SK-N-DZ (cell line): ENCODE measurements around the gene FBN2.
"Not testable (repeated sequence)": the region's sequence is repeated elsewhere in the genome, so short reads cannot be mapped to it uniquely, and the experiment has no call there.

ENCODE experiments used
- DNase-seq: peaks from one replicate; pipeline ENCODE4 v3.0.0-alpha.2; 2015; ENCODE audit warnings: low spot score

The FBN2 gene

GRCh38 chr5:128426090-128426534 lies 111.9 kb downstream of the FBN2 start:
- no peak for DNase-seq

GRCh38 chr5:128424646-128425045 lies 113.4 kb downstream of the FBN2 start:
- no peak for DNase-seq

- no peak for DNase-seq
Observed at GRCh38 chr5:128422612-128423011, 115.4 kb downstream of the FBN2 start.

GRCh38 chr5:128414469-128414868 lies 123.6 kb downstream of the FBN2 start:
- no peak for DNase-seq

GRCh38 chr5:128413356-128413755 lies 124.7 kb downstream of the FBN2 start:
- no peak for DNase-seq

- DNase-seq: no peak
Observed at GRCh38 chr5:128412145-128412930, 125.7 kb downstream of the FBN2 start.

- no peak for DNase-seq
Observed at GRCh38 chr5:128409166-128409800, 128.8 kb downstream of the FBN2 start.

- DNase-seq: no peak
Observed at GRCh38 chr5:128408622-128409021, 129.4 kb downstream of the FBN2 start.

GRCh38 chr5:128407944-128408343 lies 130.1 kb downstream of the FBN2 start:
- DNase-seq: no peak

GRCh38 chr5:128406803-128407202 lies 131.2 kb downstream of the FBN2 start:
- DNase-seq: no peak

GRCh38 chr5:128405159-128405558 lies 132.9 kb downstream of the FBN2 start:
- DNase-seq: no peak

GRCh38 chr5:128403333-128403732 lies 134.7 kb downstream of the FBN2 start:
- DNase-seq: no peak

- DNase-seq: no peak
Observed at GRCh38 chr5:128402506-128402905, 135.5 kb downstream of the FBN2 start.

GRCh38 chr5:128400766-128401165 lies 137.3 kb downstream of the FBN2 start:
- DNase-seq: not testable (repeated sequence)

- no peak for DNase-seq
Observed at GRCh38 chr5:128399111-128399510, 138.9 kb downstream of the FBN2 start.

GRCh38 chr5:128397876-128398275 lies 140.2 kb downstream of the FBN2 start:
- no peak for DNase-seq

- no peak for DNase-seq
Observed at GRCh38 chr5:128395073-128395472, 143.0 kb downstream of the FBN2 start.

- no peak for DNase-seq
Observed at GRCh38 chr5:128384068-128384467, 154.0 kb downstream of the FBN2 start.

- no peak for DNase-seq
Observed at GRCh38 chr5:128380337-128380736, 157.7 kb downstream of the FBN2 start.

GRCh38 chr5:128378632-128379031 lies 159.4 kb downstream of the FBN2 start:
- no peak for DNase-seq

GRCh38 chr5:128378196-128378595 lies 159.8 kb downstream of the FBN2 start:
- no peak for DNase-seq

- no peak for DNase-seq
Observed at GRCh38 chr5:128376577-128376976, 161.5 kb downstream of the FBN2 start.

GRCh38 chr5:128366147-128366546 lies 171.9 kb downstream of the FBN2 start:
- DNase-seq: no peak
